DMS114 treated with DMSO at 0.1 percent for 48 hours (cell line): ENCODE data around the gene PDK2.
"Not testable (repeated sequence)": the region's sequence is repeated elsewhere in the genome, so short reads cannot be mapped to it uniquely, and the experiment has no call there.

Source experiments
- DNase-seq: peaks from one replicate; lab custom pipeline; 2025; ENCODE audit not compliant: unreplicated experiment; lab: John Stamatoyannopoulos, UW

The PDK2 gene

DNA sequence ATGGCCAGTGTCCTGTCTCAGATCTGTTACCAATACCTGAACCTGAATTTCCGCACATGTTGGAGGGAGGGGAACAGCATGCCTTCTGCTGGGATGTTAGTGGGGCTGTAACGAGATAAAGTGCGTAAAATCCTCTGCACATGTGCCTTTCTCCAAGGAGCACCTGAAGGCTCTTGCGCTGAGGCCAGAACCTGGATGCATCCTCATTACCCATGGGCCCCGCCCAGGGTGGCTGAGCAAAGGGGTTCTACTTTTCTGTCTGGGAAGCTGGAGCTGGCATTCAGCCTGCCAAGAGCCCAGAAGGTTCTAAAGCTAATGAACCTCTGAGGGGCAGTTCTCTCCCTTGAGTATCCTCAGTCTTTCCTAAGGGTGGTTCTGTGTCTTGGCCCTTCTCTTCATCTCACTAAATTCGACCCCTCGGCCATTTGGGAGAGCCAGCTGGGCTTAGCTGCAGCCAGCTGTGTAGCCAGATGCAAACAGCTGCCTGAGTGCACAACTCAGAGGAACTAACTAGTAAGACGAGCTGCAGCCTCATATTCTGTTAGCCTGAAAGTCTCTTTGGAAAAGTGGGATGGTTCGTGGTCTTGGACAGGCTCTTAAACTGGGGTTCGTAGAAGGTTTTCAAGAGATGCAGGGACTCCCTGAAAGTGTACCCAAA is 36.7 kb upstream of the PDK2 start:
- DNase-seq = no peak

DNA sequence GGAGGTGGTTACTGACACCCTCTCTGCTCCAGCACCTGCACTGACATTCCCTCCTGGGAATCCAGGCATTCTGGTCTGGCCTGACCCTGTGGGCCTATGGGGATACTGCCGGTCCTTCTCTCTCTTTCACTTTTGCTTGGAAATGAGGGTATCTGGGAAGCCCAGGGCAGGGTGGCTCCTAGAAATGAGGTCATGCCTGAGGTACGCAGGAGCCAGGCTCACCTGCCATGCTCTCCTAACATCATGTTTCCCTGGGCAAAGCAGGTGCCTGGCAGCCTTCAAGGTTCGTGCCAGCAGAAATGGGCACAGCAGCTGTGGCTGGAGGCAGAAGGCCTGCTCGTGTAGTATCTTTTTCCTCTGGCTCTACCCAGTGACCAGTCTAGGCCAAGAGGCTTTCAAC is 35.9 kb upstream of the PDK2 start:
- DNase-seq = no peak

DNA sequence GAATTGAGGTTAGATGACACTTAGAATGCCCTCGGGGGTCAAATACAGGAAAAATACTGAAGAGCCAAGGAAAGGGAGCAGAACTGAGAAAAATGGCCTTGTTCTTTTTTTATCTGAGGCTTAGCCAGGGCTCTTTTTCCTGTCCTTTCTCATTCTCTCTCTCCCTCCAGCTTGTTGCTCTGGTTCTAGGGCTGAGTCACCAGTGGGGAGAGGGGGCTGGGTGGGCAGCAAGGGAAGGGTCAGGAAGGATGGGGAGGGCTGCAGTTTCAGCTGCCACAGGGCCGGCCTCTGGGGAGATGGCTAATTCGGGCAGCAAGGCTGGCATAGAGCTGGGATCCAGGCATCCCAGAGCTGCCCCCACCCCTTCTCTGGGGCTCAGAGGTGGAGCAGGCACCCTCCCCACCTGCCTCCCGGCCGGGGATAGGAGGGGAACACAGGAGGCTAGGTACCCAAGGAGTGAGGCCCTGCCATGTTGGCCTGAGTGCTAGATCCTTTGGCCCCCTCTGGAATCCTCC is 35.3 kb upstream of the PDK2 start:
- no peak for DNase-seq

DNA sequence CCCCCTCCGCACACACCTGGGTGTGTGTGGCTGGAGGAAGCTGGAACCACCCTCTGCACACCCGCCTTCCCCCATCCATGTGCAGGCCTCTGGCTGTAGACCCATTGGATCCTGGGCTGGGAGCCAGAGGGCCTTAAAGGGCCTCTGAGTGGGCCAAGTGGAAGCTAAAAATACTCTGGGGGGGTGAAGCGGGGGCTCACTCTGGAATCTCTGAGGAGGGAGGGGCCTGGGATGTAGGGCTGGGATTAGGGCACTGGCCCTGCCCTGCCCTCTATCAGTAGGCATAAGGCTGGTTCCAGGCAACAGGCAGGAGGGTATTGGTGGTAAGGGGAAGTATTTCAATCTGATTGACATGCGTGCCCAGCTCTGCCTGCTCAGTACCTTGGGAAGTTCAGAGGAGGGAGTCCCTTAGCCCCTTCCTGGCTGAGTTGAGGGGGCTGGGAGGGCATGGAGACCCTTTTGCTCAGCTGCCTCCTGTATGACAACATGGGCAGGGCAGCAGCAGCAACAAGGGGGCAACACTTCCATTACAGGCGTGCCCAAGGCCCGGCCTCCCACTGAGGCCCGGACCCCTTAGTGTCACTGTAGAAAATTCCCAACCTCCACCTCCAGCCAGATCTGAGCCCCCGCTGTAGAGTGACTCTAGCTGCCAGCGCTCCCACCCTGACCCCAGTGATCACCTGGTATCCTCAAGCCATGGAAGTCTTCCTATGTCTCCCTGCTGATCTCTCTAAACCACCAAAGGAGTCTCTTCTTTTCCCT is 34.0 kb upstream of the PDK2 start:
- DNase-seq = no peak

DNA sequence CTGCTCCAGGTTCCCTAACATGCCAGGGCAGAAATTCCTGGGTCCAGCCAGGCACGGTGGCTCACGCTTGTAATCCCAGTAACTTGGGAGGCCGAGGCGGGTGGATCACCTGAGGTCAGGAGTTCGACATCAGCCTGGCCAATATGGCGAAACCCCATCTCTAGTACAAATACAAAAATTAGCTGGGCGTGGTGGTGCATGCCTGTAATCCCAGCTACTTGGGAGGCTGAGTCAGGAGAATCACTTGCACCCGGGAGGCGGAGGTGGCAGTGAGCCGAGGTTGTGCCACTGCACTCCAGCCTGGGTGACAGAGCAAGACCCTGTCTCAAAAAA is 33.5 kb upstream of the PDK2 start:
- DNase-seq = not testable (repeated sequence)

DNA sequence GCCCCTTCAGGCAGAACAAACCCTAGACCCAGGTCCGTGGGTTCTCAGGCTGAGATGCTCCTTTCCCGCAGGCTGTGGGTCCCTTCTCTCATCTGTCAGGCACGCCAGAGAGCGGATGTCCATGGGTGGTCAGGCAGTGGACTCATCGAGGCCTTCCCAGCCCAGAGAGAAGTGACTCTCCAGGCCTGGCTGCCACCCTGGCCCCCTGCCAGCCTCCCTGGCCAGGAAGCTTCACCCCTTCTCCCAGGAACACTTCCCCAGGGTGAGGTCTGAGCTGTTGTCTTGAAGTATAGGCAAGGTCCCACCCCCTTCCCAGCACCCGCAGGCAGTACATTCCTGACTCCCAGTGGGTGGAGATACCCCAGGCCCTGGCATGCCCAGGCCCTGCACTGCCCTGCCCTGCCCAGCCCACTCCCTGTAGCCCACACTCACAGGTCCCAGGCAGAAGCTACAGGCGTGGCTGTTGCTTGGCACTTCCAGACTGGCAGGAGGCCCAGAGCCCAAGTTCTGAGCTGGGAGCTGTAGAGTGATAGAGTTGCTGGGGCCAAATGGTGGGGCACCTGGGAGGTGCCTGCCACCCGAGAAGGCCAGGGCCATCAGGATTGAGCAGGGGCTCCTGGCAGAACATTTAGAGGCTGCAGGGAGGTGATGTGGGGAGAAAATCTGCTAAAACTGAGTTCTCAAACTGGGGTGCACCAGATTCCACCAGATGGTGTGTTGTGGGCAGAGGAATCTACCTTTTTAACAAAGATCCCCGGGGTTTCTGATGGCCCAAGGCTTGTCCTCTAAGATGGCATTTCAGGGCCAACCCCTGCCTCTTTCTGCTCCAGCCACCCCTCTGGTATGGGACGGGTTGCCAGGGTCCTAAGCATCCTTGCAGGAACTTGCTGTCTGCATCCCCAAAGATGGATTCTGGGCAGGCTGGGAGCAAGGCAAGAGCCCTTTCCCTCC is 32.6 kb upstream of the PDK2 start:
- DNase-seq = no peak

DNA sequence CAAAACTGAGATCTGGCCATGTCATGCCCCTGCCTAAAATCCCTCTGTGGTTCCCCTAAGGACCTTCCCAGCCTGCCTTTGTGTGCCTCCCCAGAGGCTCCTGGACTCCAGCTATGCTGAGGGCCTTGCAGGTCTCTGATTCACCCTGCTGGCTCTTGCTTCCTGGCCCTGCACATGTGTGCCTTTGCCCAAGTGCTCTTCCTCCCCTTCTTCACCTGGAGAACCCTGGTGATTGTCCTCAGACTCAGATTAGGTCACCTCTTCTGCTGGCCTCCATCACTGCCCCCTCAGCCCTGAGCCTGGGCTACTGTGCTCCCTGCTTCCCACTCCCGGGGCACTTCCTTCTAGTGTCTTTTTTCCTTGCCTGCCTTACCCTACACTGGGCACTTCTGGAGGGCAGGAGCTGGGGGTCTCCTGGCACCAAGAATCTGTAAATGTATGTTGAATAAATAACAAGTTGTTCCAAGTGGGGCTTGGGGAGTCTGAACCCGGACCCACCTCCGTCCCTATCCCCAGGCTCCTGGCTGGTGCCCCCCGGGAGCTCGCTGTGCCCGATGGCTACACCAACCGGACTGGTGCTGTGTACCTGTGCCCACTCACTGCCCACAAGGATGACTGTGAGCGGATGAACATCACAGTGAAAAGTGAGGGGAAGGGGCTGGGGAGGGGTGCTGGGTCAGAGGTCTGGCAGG is 31.4 kb upstream of the PDK2 start:
- no peak for DNase-seq

DNA sequence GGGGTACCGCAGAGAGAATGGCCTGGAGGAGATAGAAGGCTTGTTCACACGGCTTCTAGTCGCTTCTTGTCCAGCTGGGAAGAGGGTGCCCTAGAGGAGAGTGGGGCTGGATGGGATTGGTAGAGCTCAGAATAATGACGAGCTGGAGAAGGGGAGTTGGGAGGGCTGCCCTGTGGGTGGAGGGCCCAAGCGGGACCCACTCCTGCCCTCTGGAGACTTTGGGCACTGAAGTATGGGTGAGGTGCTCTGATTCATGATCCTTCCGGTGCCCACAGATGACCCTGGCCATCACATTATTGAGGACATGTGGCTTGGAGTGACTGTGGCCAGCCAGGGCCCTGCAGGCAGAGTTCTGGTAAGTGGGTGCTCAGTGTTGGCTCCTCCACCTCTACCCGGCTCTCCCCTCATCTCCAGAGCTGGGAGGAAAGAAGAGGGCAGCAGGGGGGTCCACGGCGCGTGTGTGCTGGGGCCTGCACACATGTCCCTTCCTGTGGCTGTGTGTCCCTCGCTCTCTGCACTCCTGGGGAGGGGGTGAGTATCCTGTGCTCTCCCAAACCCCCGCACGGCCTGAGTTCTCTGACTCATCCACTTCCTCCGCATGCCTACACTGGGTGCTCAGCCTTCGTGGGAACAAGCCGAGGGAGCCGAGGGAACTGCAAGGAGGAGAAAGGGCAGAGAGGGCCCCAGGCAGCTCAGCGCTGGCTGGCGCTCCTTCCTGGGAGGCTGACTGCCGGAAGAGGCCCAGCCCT is 30.7 kb upstream of the PDK2 start:
- no peak for DNase-seq

DNA sequence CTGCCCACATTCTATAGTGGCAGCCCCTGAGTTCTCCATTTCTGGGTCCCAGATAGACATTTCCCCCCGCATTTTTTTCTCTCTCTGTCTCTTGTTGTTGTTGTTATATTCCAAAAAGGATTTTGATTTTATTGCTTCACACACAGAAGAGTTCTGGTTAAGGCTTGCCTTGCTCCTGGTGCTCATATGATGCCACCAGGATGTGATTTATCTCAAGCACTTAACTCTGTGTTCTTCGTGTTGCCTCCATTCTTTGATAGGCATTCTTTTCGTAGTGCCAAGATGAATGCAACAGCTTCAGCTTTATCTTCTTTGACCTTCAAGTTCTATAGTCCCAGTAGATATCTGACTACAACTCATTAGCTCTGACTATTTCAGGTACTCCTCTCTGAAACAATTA is 30.1 kb upstream of the PDK2 start:
- DNase-seq = no peak

DNA sequence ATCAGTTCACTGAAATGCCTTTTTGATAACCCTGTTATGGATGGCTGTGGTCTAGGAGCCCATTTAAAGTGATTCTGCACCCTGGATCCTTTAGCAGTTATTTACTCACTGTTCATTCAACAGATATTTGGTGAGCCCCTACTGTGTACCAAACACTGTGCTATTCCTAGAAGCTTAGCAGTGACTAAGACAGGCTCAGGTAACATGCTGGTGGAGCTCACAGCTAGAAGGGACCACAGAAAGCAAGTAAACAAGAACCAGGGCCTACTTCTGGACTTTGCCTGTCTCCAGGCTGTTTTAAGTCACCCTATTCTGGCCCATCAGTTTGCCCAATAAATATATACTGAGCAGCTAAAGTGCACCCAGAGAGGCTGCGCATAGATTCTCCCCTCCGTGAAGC is 28.2 kb upstream of the PDK2 start:
- no peak for DNase-seq

DNA sequence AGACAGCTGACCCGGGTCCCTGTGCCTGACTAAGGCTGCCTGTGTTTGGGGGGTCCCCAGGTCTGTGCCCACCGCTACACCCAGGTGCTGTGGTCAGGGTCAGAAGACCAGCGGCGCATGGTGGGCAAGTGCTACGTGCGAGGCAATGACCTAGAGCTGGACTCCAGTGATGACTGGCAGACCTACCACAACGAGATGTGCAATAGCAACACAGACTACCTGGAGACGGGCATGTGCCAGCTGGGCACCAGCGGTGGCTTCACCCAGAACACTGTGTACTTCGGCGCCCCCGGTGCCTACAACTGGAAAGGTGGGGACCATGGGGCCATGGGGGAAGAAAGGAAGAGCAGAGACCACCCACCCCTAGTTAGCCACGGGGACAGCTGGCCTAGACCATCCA is 27.2 kb upstream of the PDK2 start:
- DNase-seq = no peak

DNA sequence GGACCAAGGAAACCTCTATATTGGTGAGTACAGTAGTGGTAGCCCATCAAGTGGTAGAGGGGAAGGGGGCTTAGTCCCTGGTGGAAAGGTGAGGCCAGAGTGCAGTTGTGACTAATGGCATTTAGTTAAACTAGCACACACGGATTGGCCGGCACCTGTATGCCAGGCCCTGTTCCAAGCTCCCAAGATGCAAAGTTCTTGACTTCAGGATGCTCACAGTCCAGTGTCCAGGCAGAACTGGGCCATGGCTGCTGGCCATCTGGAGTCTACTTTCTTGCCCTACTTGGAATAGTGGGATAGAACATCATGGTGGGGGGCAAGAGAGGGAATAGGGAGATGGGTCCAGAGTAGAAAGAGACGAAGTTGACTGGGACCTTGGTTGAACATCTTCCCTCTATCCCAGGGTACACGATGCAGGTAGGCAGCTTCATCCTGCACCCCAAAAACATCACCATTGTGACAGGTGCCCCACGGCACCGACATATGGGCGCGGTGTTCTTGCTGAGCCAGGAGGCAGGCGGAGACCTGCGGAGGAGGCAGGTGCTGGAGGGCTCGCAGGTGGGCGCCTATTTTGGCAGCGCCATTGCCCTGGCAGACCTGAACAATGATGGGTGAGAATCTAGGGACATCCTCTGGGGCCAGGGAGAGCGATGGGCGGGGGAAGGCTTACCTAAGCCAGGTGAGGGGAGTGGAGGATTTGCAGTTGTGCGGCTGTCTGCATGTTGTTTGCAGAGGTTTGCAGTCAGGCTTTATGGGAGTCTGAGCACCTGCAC is 24.1 kb upstream of the PDK2 start:
- DNase-seq = no peak

DNA sequence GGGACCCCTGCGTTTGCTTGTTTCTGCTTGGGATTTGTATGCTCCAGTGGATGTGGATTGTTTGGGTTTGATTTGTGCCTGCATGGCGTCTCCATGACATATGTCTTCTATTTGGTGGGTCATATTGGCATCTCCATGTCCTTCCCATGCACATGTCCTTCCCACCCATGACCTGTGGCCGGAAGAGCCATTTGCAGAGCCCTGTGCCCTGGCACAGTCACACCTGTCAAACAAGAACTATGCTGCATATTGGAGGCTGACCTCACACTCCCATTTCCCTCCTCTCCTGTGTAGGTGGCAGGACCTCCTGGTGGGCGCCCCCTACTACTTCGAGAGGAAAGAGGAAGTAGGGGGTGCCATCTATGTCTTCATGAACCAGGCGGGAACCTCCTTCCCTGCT is 23.5 kb upstream of the PDK2 start:
- no peak for DNase-seq

DNA sequence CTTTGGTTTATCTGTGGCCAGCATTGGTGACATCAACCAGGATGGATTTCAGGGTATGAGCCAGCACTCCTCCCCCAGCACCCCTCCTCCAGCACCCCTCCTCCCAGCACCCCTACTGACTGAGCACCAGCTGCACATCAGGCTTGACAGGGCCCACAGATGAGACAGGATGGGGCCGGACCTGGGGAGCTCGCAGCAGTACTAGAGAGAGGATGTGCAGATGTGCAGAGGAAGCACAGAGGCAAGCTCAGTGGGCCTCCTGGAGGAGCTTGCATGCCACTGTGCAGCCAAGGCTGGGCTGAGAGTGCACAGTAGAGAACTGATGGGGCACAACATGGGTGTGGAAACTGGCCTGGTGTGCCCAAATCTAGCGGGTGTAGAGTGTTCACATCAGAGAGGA is 23.0 kb upstream of the PDK2 start:
- DNase-seq = no peak

DNA sequence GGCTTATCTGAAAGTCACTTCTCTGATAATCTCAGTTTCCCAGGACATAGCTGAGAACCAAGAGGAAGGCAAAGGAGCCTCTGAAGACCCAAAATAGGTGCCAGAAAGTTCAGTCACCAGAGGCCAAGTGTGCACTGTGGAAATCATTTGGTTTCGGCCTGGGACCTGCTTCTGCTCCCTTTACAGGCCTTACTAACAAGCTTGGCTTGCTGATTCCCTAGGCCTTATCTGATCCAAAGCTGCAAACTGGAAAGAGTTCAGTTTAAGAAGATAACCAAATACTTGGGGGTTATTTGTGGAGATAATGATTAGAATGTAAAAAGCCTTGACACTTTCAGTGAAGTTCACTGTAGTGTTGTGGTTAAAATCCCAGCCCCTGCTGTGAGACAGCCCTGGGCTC is 22.2 kb upstream of the PDK2 start:
- DNase-seq = no peak

DNA sequence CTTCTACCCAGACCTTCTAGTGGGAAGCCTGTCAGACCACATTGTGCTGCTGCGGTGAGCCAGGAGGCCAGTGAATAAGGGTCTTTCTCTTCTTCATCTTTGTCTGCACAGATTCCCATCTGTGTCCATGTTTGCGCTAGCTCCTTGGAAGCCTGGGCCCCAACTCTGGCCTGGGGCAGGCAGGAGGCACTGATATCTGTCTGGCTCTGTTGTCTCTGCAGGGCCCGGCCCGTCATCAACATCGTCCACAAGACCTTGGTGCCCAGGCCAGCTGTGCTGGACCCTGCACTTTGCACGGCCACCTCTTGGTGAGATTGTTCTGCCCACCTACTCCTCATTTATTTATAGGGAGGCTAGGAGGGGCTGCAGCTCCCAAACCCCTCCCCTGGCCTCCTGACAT is 20.9 kb upstream of the PDK2 start:
- DNase-seq = no peak

DNA sequence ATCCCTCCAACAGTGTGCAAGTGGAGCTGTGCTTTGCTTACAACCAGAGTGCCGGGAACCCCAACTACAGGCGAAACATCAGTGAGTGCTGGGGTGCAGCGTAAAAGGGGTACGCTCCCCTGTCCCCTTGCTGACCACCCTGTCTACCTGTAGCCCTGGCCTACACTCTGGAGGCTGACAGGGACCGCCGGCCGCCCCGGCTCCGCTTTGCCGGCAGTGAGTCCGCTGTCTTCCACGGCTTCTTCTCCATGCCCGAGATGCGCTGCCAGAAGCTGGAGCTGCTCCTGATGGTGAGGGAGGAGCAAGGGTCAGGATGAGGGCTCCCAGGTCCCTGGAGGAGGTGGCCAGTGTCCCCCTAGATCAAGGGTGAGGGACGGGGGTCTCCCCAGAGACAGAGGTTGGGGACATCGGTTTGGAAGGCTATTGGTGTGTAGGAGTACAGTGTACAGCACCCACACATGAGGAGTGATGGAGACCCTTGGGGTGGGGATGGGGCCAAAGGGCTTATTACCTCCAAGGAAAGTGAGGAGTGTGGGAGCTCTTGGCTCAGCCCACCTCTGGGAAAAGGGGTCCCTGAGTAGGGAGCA is 19.6 kb upstream of the PDK2 start:
- no peak for DNase-seq

DNA sequence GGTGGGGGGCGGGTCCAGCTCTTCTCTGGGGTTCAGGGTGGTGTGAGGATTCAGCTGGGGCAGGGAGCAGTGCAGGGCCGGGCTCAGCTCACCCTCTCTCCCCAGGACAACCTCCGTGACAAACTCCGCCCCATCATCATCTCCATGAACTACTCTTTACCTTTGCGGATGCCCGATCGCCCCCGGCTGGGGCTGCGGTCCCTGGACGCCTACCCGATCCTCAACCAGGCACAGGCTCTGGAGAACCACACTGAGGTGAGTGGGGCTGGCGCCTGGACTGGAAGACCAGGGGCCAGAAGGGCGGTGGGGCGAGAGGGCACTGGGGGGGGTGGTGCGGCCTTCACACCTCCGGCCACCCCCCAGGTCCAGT is 18.9 kb upstream of the PDK2 start:
- DNase-seq = no peak

DNA sequence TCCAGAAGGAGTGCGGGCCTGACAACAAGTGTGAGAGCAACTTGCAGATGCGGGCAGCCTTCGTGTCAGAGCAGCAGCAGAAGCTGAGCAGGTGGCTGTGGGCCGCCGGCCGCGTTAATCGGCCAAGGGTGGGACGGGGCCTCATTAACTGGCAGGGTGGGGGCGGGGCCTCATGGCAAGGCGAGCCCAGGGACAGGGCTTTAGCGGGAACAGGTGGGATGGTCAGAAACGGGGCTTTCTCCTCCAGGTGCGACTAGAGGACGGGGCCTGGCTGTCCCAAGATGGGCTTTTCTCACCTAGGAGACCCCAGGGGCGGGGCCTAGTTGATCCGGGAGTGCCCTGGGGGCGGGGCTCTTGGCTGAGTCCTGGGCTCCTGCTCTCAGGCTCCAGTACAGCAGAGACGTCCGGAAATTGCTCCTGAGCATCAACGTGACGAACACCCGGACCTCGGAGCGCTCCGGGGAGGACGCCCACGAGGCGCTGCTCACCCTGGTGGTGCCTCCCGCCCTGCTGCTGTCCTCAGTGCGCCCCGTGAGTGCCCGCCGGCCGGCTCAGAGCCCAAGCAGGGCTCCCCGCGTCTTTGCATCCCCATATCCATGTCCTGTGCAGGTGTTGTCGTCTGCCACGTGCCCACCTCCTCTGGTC is 18.4 kb upstream of the PDK2 start:
- DNase-seq = no peak
